Epithelial cell of proximal tubule (primary cell): ENCODE results near the gene CAMTA1. TPM values are rescaled to one million over a fixed set of nuclear protein-coding genes. Genes with fewer than 3 reads are reported as not detected.

ENCODE experiments used
- DNase-seq: peaks from one replicate; pipeline ENCODE4 v3.0.0-alpha.2; 2011; ENCODE audit warnings: low read depth
- H3K4me3 ChIP-seq: 2 replicates; pipeline ENCODE4 v1.5.1; 2011; ENCODE audit warnings: low read depth, mild to moderate bottlenecking, low read length
- CTCF ChIP-seq: conservative IDR thresholded peaks from 2 replicates; pipeline ENCODE4 v1.5.1; 2012; ENCODE audit warnings: low read depth, mild to moderate bottlenecking, low read length
- total RNA-seq: library from RNA; depleted of rRNA; stranded (reverse); fragments of >200 nt; gene quantifications from 2 replicates; pipeline ENCODE4 v1.2.3, GENCODE V29; 2015

CAMTA1 gene
- total RNA-seq, 1 donor from 2014 or later, result 79.2 TPM

- TF ChIP-seq CTCF, result no peak
- no peak for DNase-seq
These were observed 264.8 kb downstream of the CAMTA1 start for GRCh38 chr1:7049913-7050625.

GRCh38 chr1:7050751-7051665 lies 265.8 kb downstream of the CAMTA1 start:
- no peak for TF ChIP-seq CTCF
- DNase-seq, result no peak
- H3K4me3 ChIP-seq, result no peak overlapping the region

More at GRCh38 chr1:7049913-7050625, 264.8 kb downstream of the CAMTA1 start:
- no peak overlapping the region for H3K4me3 ChIP-seq

- H3K4me3 ChIP-seq, result no peak overlapping the region
- DNase-seq, result no peak
- TF ChIP-seq CTCF, result no peak
These were observed 267.4 kb downstream of the CAMTA1 start for GRCh38 chr1:7052701-7053100.

GRCh38 chr1:7060745-7061144 lies 275.5 kb downstream of the CAMTA1 start:
- TF ChIP-seq CTCF, result no peak
- DNase-seq, result no peak
- no peak overlapping the region for H3K4me3 ChIP-seq

- TF ChIP-seq CTCF, result no peak
- no peak for DNase-seq
- no peak overlapping the region for H3K4me3 ChIP-seq
These were observed 277.2 kb downstream of the CAMTA1 start for GRCh38 chr1:7062346-7063061.

- no peak overlapping the region for H3K4me3 ChIP-seq
- TF ChIP-seq CTCF, result no peak
- no peak for DNase-seq
These were observed 278.7 kb downstream of the CAMTA1 start for GRCh38 chr1:7063981-7064380.
